HEK293 (cell line): ENCODE data around the gene NUDCD3.

ENCODE experiments used
- CTCF ChIA-PET: fragments of 350-600 bp; formaldehyde crosslinking; extraction: SDS; loops from one replicate; lab custom pipeline; 2021; ENCODE audit warnings: antibody characterized with exemption; lab: Yijun Ruan, JAX
- POLR2A ChIA-PET: fragments of 300-600 bp; formaldehyde crosslinking; extraction: SDS; loops from one replicate; lab custom pipeline; 2020; ENCODE audit warnings: antibody characterized with exemption, inconsistent platforms; lab: Yijun Ruan, JAX
- H3K27ac ChIP-seq: fragments of 200-500 bp; sonication (Bioruptor generic); 2 replicates; pipeline ENCODE4 v1.5.1; 2014; ENCODE audit warnings: low read depth, low read length, control low read depth, inconsistent platforms; ENCODE audit errors: extremely low read depth
- H3K36me3 ChIP-seq, 2 experiments: fragments of 200-500 bp in 1 of 2; sonication (Bioruptor generic) in 1 of 2; 1 replicate in 1 of 2; 2 replicates in 1 of 2; pipeline ENCODE4 v1.5.1; 2014 to 2017; ENCODE audit warnings: inconsistent platforms in 2 of 2, low read length in 2 of 2; ENCODE audit not compliant: control insufficient read depth in 2 of 2, insufficient read depth in 1 of 2
- H3K4me1 ChIP-seq: fragments of 200-500 bp; sonication (Bioruptor generic); 2 replicates; pipeline ENCODE4 v1.5.1; 2014; ENCODE audit warnings: mild to moderate bottlenecking, low read length, inconsistent platforms; ENCODE audit not compliant: control insufficient read depth, insufficient read depth
- H3K4me3 ChIP-seq: 2 replicates; pipeline ENCODE4 v1.5.1; 2011; ENCODE audit warnings: low read depth, mild to moderate bottlenecking, control low read depth, low read length, moderate library complexity
- H3K9me3 ChIP-seq: fragments of 200-500 bp; sonication (Bioruptor generic); 2 replicates; pipeline ENCODE4 v1.5.1; 2014; ENCODE audit warnings: low read depth, low read length, inconsistent platforms; ENCODE audit not compliant: control insufficient read depth, insufficient read depth
- INSM2 ChIP-seq: fragments of 450-650 bp; formaldehyde crosslinking; IDR thresholded peaks from 2 replicates; pipeline ENCODE4 v1.5.1; 2016; ENCODE audit warnings: missing biosample characterization, missing genetic modification characterization
- KLF7 ChIP-seq: fragments of 450-650 bp; formaldehyde crosslinking; IDR thresholded peaks from 2 replicates; pipeline ENCODE4 v1.5.1; 2016; ENCODE audit warnings: missing biosample characterization, missing genetic modification characterization, borderline replicate concordance
- OSR2 ChIP-seq: fragments of 450-650 bp; formaldehyde crosslinking; IDR thresholded peaks from 2 replicates; pipeline ENCODE4 v1.5.1; 2016; ENCODE audit warnings: missing biosample characterization, missing genetic modification characterization
- PATZ1 ChIP-seq: fragments of 450-650 bp; formaldehyde crosslinking; IDR thresholded peaks from 2 replicates; pipeline ENCODE4 v1.5.1; 2016; ENCODE audit warnings: missing biosample characterization, missing genetic modification characterization
- SALL2 ChIP-seq: fragments of 450-650 bp; formaldehyde crosslinking; IDR thresholded peaks from 2 replicates; pipeline ENCODE4 v1.5.0; 2017; ENCODE audit warnings: missing biosample characterization, mild to moderate bottlenecking, missing genetic modification characterization, borderline replicate concordance
- SETDB1 ChIP-seq: IDR thresholded peaks from one replicate; pipeline ENCODE4 v1.6.1; 2017; ENCODE audit warnings: mild to moderate bottlenecking, low read length, moderate library complexity, mixed read lengths; ENCODE audit not compliant: insufficient read length
- TCF7L2 ChIP-seq: IDR thresholded peaks from 2 replicates; pipeline ENCODE4 v1.6.1; 2011; ENCODE audit warnings: low read depth, mild to moderate bottlenecking, inconsistent platforms, low read length, moderate library complexity, borderline replicate concordance
- YY1 ChIP-seq: fragments of 450-650 bp; formaldehyde crosslinking; IDR thresholded peaks from 2 replicates; pipeline ENCODE4 v1.5.1; 2018; ENCODE audit warnings: missing biosample characterization, missing genetic modification characterization
- ZBTB20 ChIP-seq: fragments of 450-650 bp; formaldehyde crosslinking; IDR thresholded peaks from 2 replicates; pipeline ENCODE4 v1.5.1; 2016; ENCODE audit warnings: missing biosample characterization, missing genetic modification characterization
- ZBTB21 ChIP-seq: fragments of 450-650 bp; formaldehyde crosslinking; IDR thresholded peaks from 2 replicates; pipeline ENCODE4 v1.5.1; 2017; ENCODE audit warnings: missing biosample characterization, missing genetic modification characterization
- ZBTB48 ChIP-seq: fragments of 450-650 bp; formaldehyde crosslinking; IDR thresholded peaks from 2 replicates; pipeline ENCODE4 v1.5.1; 2016; ENCODE audit warnings: missing biosample characterization, missing genetic modification characterization
- ZBTB7A ChIP-seq: fragments of 450-650 bp; formaldehyde crosslinking; IDR thresholded peaks from 2 replicates; pipeline ENCODE4 v1.5.1; 2016; ENCODE audit warnings: low read depth, missing biosample characterization, missing genetic modification characterization
- ZFHX2 ChIP-seq: fragments of 450-650 bp; formaldehyde crosslinking; conservative IDR thresholded peaks from 2 replicates; pipeline ENCODE4 v1.5.1; 2016; ENCODE audit warnings: missing biosample characterization, missing genetic modification characterization
- ZIC2 ChIP-seq: fragments of 450-650 bp; formaldehyde crosslinking; IDR thresholded peaks from 2 replicates; pipeline ENCODE4 v1.5.1; 2016; ENCODE audit warnings: missing biosample characterization, missing genetic modification characterization
- ZNF10 ChIP-seq: fragments of 450-650 bp; formaldehyde crosslinking; IDR thresholded peaks from 2 replicates; pipeline ENCODE4 v1.5.1; 2017; ENCODE audit warnings: missing biosample characterization, missing genetic modification characterization
- ZNF2 ChIP-seq: fragments of 450-650 bp; formaldehyde crosslinking; IDR thresholded peaks from 2 replicates; pipeline ENCODE4 v1.5.1; 2016; ENCODE audit warnings: missing biosample characterization, missing genetic modification characterization
- ZNF202 ChIP-seq: fragments of 450-650 bp; formaldehyde crosslinking; IDR thresholded peaks from 2 replicates; pipeline ENCODE4 v1.5.1; 2016; ENCODE audit warnings: missing biosample characterization, missing genetic modification characterization, borderline replicate concordance
- ZNF214 ChIP-seq: fragments of 450-650 bp; formaldehyde crosslinking; IDR thresholded peaks from 2 replicates; pipeline ENCODE4 v1.5.1; 2017; ENCODE audit warnings: missing biosample characterization, mild to moderate bottlenecking, missing genetic modification characterization, borderline replicate concordance
- ZNF248 ChIP-seq: fragments of 450-650 bp; formaldehyde crosslinking; IDR thresholded peaks from 2 replicates; pipeline ENCODE4 v1.5.1; 2017; ENCODE audit warnings: missing biosample characterization, missing genetic modification characterization
- ZNF324 ChIP-seq: fragments of 450-650 bp; formaldehyde crosslinking; IDR thresholded peaks from 2 replicates; pipeline ENCODE4 v1.5.1; 2016; ENCODE audit warnings: missing biosample characterization, missing genetic modification characterization
- ZNF404 ChIP-seq: fragments of 450-650 bp; formaldehyde crosslinking; IDR thresholded peaks from 2 replicates; pipeline ENCODE4 v1.5.1; 2017; ENCODE audit warnings: missing biosample characterization, missing genetic modification characterization
- ZNF571 ChIP-seq: fragments of 450-650 bp; formaldehyde crosslinking; IDR thresholded peaks from 2 replicates; pipeline ENCODE4 v1.5.0; 2017; ENCODE audit warnings: missing biosample characterization, missing genetic modification characterization
- ZNF610 ChIP-seq: fragments of 450-650 bp; formaldehyde crosslinking; IDR thresholded peaks from 2 replicates; pipeline ENCODE4 v1.5.1; 2016; ENCODE audit warnings: missing biosample characterization, missing genetic modification characterization, borderline replicate concordance
- ZNF626 ChIP-seq: fragments of 450-650 bp; sonication (Bioruptor Pico); formaldehyde crosslinking; IDR thresholded peaks from 2 replicates; pipeline ENCODE4 v1.5.1; 2018; ENCODE audit warnings: missing biosample characterization, missing genetic modification characterization, inconsistent platforms
- ZNF660 ChIP-seq: fragments of 450-650 bp; IDR thresholded peaks from 2 replicates; pipeline ENCODE4 v1.5.1; 2018; ENCODE audit warnings: missing biosample characterization, mild to moderate bottlenecking, missing genetic modification characterization
- ZNF692 ChIP-seq: fragments of 450-650 bp; formaldehyde crosslinking; IDR thresholded peaks from 2 replicates; pipeline ENCODE4 v1.5.1; 2016; ENCODE audit warnings: missing biosample characterization, missing genetic modification characterization
- ZNF707 ChIP-seq: fragments of 450-650 bp; formaldehyde crosslinking; IDR thresholded peaks from 2 replicates; pipeline ENCODE4 v1.5.1; 2016; ENCODE audit warnings: missing biosample characterization, missing genetic modification characterization

The NUDCD3 gene

GRCh38 chr7:44497155-44498027 lies 6.9 kb upstream of the NUDCD3 start:
- no peaks in the 10 kb centered on the region for H3K4me1 ChIP-seq
- TF ChIP-seq ZNF10 (no peak), ZFHX2 (tag by site-specific recombination) (no peak), ZNF404 (tag by site-specific recombination) (no peak), ZNF571 (tag by site-specific recombination) (no peak), ZNF692 (tag by site-specific recombination) (no peak), ZNF248 (tag by site-specific recombination) (no peak), SETDB1 (no peak), TCF7L2 (no peak), ZNF2 (tag by site-specific recombination) (no peak), ZBTB7A (tag by site-specific recombination) (no peak), ZBTB21 (tag by site-specific recombination) (no peak), ZNF214 (tag by site-specific recombination) (no peak), ZNF324 (tag by site-specific recombination) (no peak), ZIC2 (tag by site-specific recombination) (no peak), YY1 (tag by site-specific recombination) (no peak)
- H3K4me3 ChIP-seq: no peak overlapping the region
- ChIA-PET CTCF (no interaction called here), POLR2A (no interaction called here)
- H3K36me3 ChIP-seq: no peaks in the 10 kb centered on the region
- H3K9me3 ChIP-seq: no peaks in the 10 kb centered on the region
- no peak overlapping the region for H3K27ac ChIP-seq

GRCh38 chr7:44496385-44496784 lies 5.9 kb upstream of the NUDCD3 start:
- H3K4me1 ChIP-seq: no peaks in the 10 kb centered on the region
- no peaks in the 10 kb centered on the region for H3K36me3 ChIP-seq
- TF ChIP-seq ZNF626 (tag by site-specific recombination): no peak
- TF ChIP-seq ZBTB20: no peak
- no peak for TF ChIP-seq ZNF610 (tag by site-specific recombination)
- no peak for TF ChIP-seq ZBTB48
- no peak for TF ChIP-seq ZNF707 (tag by site-specific recombination)
- TF ChIP-seq ZNF202: no peak
- no peak for TF ChIP-seq OSR2
- no peak for TF ChIP-seq PATZ1 (tag by site-specific recombination)
- TF ChIP-seq SALL2 (tag by site-specific recombination): no peak
- no peak for TF ChIP-seq INSM2 (tag by site-specific recombination)
- TF ChIP-seq ZBTB7A (tag by site-specific recombination): no peak
- TF ChIP-seq ZNF660: no peak
- no peak for TF ChIP-seq KLF7 (tag by site-specific recombination)
- no peaks in the 10 kb centered on the region for H3K9me3 ChIP-seq
- no peak overlapping the region for H3K27ac ChIP-seq
- CTCF ChIA-PET: no interaction called here
- POLR2A ChIA-PET: interaction anchor here (1.0 kb wide), 1 partner anchor 21 kb away, joined by 3 read pairs; no protein-coding TSS in a partner anchor
- no peak overlapping the region for H3K4me3 ChIP-seq
